HCT116 (cell line): Measurements from ENCODE around the gene CHN1.

Experiments
- EZH2 ChIP-seq: fragments of 200-600 bp; sonication (generic); IDR thresholded peaks from 2 replicates; pipeline ENCODE4 v1.6.1; 2017; ENCODE audit warnings: antibody characterized with exemption, mixed run types
- POLR2A ChIP-seq: IDR thresholded peaks from 2 replicates; pipeline ENCODE4 v1.7.0; 2011; ENCODE audit warnings: borderline replicate concordance; ENCODE audit not compliant: insufficient read depth, insufficient read length; ENCODE audit errors: extremely low read depth
- SIN3A ChIP-seq: IDR thresholded peaks from 2 replicates; pipeline ENCODE4 v1.6.1; 2012; ENCODE audit warnings: low read depth
- YY1 ChIP-seq: IDR thresholded peaks from 2 replicates; pipeline ENCODE4 v1.6.1; 2011; ENCODE audit warnings: low read length, low read depth, moderate library complexity, mild to moderate bottlenecking; ENCODE audit not compliant: insufficient replicate concordance; ENCODE audit errors: extremely low read depth
- TF ChIP-seq, protein P1 (sequence below), 3 experiments: fragments of 200-600 bp in 1 of 3; sonication (generic) in 1 of 3; IDR thresholded peaks in 2 of 3; conservative IDR thresholded peaks in 1 of 3; 2 replicates each; pipeline ENCODE4 v1.5.1; 2012 to 2017; ENCODE audit warnings: low read depth in 2 of 3, low read length in 2 of 3, antibody characterized with exemption in 1 of 3, borderline replicate concordance in 1 of 3, control low read depth in 1 of 3, mild to moderate bottlenecking in 1 of 3, mixed read lengths in 1 of 3, mixed run types in 1 of 3, moderate library complexity in 1 of 3; ENCODE audit not compliant: insufficient read depth in 1 of 3

DNA sequence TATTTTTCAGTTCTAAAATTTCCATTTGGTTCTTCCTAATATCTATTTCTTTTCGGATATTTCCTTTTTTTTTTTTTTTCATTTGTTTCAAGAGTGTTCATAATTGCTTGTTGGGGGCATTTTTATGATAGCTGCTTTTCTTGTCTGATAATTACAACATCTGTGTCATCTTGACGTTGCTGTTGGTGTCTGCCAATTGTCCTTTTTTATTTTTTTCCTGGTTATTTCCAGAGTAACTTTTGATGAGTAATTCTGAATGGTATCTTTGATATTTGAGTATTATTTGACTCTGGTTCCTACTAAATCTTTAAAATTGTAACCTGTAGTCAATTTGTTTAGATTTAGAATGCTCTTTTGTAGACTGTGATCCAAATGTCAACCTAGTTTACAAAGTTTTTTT, 189.7 kb downstream of the CHN1 start:
- TF ChIP-seq SIN3A (no peak), POLR2A (no peak), EZH2 (no peak), YY1 (no peak)
- TF ChIP-seq, protein P1, sequence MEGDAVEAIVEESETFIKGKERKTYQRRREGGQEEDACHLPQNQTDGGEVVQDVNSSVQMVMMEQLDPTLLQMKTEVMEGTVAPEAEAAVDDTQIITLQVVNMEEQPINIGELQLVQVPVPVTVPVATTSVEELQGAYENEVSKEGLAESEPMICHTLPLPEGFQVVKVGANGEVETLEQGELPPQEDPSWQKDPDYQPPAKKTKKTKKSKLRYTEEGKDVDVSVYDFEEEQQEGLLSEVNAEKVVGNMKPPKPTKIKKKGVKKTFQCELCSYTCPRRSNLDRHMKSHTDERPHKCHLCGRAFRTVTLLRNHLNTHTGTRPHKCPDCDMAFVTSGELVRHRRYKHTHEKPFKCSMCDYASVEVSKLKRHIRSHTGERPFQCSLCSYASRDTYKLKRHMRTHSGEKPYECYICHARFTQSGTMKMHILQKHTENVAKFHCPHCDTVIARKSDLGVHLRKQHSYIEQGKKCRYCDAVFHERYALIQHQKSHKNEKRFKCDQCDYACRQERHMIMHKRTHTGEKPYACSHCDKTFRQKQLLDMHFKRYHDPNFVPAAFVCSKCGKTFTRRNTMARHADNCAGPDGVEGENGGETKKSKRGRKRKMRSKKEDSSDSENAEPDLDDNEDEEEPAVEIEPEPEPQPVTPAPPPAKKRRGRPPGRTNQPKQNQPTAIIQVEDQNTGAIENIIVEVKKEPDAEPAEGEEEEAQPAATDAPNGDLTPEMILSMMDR (IDR thresholded peaks at IDR 0.05 in 2 of 3, conservative IDR thresholded peaks at IDR 0.05 in 1 of 3; ENCODE audit: borderline replicate concordance in 1 of 3, insufficient read depth in 1 of 3, low read depth in 2 of 3, low read length in 2 of 3), result no peak
